GM18861 (cell line): ENCODE data around the gene ATXN1.

Experiments used
- ATAC-seq: cut with Tn5 transposase; IDR thresholded peaks from one replicate; pipeline ENCODE4 v1.9.1; 2021; ENCODE audit not compliant: unreplicated experiment

ATXN1 gene

DNA sequence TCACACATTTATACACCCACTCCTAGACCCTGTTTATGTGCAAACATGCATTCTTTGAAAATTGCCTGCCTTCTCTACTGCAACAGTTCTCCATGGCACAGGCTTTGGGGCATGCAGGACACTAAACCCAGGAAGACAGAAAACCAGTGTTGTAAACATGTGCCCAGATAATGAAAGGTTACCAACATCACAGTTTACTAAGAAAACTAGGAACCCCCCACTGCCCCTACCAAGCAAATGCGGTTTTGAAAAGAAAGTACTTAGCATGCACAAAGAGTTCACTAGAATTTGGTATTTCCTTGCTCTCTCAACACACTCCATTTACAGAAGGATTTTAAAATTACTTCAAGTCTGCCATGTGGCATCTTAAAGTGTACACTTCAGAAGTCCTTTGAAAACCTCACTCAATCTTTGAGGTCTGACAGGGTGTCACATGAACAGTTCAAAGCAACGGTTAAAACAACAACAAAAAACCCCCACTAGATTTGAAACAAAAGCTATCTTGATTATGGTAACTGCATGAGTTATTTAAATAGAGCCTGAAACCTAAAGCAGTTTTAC, 277.9 kb downstream of the ATXN1 start:
- no peak for ATAC-seq

DNA sequence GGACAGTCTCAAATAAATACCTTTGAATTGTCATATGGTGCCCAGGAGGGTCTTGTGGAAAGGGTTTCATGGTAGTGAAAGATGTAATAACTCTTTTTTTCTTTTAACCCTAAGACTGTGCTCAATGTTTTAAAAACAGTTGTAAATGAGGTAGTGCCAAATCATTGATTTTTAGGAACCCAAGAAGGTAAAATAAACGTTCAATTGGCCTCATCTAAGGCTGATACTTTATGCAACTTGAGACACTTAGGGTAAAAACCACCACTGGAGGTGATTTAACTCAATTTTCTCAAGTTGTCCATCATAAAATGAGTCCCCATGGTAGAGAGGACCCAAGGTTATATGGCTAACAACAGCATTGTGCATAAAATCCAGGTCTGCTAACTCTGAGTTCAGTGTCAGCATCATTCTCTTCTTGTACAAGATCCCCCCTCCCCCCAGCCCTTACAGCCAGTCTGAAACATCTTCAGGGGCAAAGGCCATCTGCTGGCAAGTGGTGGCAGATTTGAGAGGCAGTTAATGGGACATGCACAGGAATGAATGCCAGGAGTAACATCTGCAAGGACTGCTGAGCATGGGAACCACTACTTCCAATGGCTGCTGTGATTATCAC, 278.5 kb downstream of the ATXN1 start:
- no peak for ATAC-seq

DNA sequence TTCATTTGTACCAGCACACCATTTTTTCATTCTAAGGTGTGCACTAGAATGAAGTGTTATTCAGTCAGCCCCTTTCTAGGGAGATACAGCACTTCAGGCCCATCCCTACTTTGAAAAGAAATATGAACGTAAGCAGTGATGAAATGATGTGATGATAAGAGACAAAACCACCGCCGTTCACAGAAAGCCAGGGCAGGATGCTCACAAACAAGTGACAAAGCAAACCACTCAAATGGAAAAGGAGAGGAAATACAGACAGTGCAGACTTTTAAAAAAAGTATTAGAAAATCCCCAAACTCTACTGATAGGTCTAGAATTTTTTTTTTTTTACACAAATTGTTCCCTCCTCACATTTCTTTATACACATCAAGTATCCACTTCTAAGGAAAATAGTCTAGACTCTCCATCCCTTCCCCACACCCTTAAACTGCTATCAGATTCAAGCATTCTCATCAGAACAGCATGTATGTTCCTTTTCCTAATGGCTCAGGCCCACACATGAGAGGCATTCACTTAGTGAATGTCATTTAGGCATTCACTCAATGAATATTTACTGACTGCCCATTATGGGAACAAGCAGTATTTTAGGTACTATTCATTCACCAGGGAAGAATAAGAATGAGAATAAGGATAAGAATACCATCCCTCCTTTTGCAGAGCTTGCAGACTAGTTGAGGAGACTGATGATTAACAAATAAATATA, 279.4 kb downstream of the ATXN1 start:
- no peak for ATAC-seq

DNA sequence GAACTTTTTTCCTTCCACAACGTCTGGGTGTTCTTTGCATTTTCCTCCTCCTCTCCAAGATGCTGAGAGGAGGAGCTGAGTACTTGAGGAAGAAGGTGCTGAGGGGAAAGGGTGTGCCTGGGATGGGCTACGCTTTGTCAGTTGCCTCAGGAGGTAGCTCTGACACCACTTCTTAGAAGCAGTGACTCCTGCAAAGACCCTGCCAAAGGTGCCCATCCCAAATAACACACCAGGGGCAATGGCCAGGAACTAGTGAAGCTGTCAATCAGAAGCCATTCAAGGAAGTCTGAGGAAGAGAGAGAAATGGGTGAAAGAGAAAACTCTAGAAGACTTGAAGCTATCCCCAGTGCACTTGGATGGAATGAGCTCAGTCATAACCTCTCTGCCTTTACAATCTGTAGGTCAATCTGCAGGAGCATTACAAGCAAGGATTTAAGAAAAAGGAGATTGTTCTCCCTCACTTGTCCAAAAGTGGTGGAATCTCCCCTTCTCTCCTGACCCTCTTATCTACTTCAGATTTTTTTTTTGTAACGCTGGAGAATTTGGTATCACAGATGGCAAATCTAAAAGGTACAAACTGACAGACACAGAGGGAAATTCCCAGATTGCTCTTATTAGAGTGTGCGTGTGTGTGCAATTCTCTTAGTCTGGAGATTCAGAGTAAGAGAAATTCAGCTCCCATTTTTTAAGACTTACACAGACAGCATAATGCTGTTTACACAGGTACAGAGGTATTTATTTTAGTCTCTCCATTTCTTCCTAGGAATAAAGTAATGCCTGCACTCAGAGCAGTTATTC, 280.3 kb downstream of the ATXN1 start:
- no peak for ATAC-seq

- no peak for ATAC-seq
Measured at GRCh38 chr6:16477367-16478149, 283.7 kb downstream of the ATXN1 start.

DNA sequence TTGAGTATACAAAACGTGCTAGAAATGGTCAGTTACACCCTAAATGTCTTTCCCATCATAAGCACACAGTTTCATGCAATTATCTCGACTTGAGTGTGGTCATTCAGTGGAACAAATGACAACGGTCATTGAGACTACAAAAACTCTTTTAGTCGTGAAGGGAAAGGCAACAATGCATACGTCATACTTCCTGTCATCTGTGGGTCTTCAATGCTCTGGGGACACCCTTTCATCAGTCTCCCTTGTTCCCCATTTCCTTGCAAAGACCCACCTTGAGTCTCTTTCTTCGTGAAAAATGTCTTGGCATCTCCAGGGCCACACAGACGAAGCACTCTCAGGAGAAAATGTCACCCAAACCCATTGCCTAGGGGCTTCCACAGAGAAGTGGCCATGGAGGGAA, 284.4 kb downstream of the ATXN1 start:
- ATAC-seq = peak; percentile 40

- ATAC-seq = no peak
Measured at GRCh38 chr6:16475494-16475781, 285.8 kb downstream of the ATXN1 start.

DNA sequence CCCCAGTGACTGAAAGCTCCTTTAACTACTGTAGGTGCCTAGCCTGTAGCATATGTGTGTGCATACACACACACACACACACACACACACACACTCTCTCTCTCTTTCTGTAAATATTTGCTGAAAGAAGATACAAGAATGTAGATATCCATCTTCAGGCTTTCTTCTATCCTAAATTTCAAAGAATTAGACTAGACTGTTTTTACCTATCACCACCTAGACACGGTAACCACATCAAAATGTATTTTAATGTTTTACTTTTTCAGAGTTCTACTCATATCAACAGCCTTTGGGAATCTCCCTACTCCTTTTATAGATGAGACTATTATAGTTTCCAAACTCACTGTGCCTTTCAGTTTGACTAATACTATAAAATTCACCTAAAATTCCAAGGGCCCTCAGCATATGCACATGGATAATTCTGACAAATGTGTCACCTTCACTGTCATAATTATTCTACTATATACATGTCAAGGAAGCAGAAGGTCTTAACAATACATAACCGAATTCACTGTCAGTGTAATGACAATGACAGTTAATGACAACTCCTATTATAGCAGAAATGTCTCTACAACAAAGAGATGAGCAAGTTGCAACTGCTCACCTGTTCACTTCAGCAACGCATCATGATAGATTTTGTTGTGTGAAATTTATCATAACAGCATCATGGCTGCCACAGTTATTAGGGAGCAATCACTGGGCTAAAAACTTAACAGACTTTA, 286.3 kb downstream of the ATXN1 start:
- no peak for ATAC-seq

DNA sequence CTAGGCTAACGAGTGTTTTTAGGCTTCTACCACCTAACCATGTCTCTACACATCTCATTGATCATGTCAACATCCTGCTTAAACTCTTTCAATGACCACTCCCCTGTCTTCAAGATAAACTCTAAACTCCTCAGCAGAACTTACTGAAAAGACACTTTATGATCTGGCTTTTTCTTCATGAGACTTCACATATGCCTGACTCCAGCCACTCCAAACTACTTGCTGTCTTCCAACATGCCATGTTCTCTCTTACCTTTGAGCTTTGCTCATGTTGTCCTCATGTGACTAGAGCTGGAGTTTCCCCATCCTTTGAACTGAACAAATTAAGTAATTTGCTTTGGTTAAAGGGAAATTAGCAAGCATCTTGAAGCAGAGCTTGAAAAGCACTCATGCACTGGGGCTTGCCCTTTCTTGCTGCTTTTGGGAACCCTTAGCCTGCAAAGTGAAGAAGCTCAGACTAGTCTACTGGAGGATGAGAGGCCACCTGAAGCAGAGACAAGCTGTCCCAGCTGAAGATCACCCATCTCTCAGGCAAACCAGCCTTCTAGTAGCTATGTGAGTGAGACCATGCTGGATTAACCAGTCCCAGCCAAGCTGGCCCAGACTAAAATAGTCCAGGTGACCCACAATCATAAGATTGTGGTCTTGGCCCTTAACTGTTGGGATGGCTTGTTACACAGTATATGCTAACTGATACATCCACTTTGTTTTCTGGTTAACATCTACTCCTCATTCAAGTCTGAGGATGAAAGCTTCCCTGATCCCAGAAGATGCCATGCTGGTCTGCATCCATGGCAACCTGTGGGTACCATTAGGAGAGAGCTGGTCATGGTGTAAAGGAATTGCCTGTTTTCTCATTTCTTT, 287.1 kb downstream of the ATXN1 start:
- ATAC-seq = no peak

- peak; percentile 35 for ATAC-seq
Measured at GRCh38 chr6:16473184-16473907, 287.9 kb downstream of the ATXN1 start.

DNA sequence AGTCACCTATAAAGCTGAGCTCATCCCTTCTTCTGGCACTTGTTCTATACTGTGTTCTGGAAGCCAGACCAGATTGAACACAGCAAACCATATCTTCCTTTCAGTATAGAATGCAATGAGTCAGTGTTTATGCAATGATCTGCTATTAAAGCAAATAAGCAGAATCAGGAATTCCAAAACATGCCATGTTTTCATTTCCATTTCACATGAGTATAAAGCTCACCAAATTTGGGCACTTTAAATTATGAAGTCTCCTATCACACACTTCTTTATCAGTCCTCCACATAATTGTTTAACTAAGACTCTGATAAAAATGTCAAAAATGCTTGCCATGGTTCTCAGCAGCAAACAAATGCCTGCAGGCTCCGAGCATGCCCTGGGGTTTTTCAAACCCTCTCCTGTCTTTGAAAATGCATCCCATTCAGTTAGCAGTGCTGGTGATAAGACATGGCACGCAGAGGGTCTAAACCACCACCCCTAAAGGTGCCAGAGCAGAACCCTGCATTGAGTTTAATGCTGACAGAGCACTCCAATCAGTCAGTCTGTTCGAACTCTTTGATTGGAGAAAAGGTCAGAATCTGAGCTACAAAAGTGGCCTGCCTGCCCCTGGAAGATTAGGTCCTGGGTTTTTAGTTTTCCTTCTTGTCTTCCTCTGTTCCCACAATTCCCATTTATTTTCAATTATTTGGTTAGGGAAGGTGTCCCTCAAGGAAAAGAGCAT, 288.8 kb downstream of the ATXN1 start:
- no peak for ATAC-seq

- no peak for ATAC-seq
Measured at GRCh38 chr6:16471910-16472297, 289.4 kb downstream of the ATXN1 start.

GRCh38 chr6:16471222-16471909, 289.9 kb downstream of the ATXN1 start:
- peak; percentile 37 for ATAC-seq

GRCh38 chr6:16470502-16471221, 290.6 kb downstream of the ATXN1 start:
- ATAC-seq = no peak

DNA sequence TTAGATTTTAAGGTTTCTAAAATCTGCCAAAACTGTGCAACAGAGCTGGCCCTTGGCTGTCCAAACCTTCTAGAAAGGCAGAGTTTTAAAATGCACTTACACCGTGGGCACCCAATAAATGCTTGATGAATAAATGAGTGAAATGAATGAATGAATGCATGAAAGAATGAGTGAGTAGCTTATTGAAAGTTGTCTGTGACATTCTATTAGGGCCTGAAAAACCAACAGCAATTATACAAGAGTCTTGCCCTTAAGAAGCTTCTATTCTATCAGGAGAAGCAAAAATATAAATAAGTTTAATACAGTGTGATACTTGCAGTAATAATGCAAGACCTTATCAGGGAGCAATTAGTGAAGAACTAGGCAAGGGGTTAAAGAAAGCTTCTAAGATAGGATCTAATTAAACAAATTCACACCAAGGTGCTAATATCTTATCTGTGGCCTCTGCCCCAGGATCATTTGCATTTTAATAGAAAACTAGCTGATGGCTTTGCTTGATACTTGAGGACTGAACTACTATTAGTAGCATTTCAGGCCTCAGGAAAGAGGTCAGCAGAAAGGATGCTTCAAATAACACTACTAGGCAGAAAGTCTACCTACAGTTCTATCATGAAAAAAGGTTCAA, 292.2 kb downstream of the ATXN1 start:
- ATAC-seq = no peak

DNA sequence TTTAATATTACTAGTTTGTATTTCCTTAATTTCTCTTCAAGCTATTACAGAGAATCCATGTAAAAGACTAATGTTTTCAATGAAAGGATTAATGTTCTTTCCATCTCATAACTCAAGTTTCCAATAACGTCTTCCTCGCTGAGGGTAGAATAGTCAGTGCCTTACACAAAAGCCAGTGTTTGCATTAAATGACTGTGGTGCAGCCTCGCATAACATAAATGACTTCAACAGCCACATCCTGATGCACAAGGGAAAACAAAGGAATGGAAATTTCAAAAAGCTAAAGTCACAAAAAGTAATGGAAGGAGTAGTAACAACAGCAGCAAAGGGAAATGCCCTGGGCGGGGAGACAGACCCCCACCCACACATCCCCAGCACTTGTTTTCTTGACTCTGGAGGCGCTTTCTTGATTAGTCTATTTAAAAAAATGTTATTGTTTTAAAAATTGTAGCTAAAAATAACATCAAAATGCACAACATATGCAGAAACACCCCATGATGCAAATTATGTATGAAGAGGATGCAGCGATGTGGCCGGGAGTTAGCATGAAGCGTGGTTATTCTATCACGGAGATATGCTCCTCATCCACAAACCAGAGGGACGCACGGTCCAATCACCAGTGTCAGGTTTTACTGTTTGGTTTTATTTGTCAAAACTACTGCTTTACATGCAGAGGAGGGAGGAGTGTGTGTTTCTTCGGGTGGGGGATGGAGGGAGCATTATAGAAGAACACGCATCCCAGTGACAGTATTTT, 294.3 kb downstream of the ATXN1 start:
- no peak for ATAC-seq
